DMS79 treated with DMSO at 0.1 percent for 48 hours (cell line): ENCODE measurements around the gene PRKCA.
"Not testable (repeated sequence)": the region's sequence is repeated elsewhere in the genome, so short reads cannot be mapped to it uniquely, and the experiment has no call there.

Experiments
- DNase-seq: peaks from one replicate; lab custom pipeline; 2025; lab: John Stamatoyannopoulos, UW

The PRKCA gene

DNA sequence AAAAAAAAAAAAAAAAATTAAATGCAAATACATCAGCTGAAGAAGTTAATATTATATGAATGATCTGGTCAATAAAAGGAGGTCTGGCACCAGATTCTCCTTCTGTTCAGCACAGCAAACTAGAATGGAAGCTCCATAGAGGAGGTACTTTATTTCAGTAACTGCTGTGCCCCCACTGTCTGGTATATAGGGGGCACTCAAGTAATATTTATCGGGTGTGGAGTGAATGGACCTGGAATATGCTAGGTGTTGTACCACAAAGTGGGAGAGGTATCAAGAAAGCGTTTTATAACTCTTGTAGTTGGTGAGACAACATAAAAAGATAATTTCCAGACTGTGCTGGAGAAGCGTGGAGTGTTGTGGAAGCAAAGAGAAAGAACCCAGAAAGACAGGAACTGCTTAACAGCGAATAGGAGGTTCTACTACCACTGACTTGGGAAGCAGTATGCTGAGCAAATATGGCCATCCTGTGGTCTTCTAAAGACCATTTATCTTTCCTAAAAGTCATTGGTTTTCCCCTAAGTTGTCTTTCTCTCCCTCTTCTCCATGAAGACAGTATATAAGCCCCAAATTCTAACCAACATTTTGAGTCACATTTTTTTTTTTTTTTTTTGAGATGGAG lies 12.2 kb upstream of the PRKCA start:
- no peak for DNase-seq

DNA sequence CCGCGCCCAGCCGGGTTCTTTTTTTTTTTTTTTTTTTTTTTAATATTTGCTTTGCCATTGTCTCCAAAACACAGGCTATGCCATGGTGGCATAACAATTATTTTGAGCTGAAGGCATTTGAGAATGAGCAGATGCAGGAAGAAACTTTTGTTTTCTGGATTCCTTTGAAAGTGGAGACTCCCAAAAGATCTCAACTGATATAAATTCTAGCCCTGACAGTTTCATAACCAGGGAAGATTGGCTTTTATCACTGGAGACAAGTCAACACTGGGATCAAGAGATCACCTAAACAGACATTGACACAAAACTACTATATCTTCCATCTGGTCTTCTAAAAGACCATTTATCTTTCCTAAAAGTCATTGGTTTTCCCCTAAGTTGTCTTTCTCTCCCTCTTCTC lies 10.1 kb upstream of the PRKCA start:
- DNase-seq: no peak

DNA sequence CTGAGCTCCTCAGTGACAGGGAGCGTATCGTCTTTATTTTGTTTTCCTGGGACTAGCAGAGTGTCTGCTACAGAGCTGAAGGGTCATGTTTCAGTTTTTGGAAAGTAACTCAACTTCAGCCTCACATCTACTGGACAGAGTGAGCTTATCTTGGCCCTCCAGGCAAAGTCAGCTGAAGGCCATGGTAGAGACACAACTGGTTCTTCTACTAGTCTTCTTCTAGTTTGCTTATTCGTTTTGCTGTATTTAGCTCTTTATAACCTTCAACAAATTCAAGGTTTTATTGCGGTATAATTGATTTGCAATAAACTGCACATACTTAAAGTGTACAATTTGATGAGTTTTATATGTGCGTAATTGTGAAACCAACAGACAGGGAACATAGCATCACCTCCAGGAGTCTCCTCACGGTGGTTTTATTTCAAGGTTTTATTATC lies 6.1 kb upstream of the PRKCA start:
- no peak for DNase-seq

DNA sequence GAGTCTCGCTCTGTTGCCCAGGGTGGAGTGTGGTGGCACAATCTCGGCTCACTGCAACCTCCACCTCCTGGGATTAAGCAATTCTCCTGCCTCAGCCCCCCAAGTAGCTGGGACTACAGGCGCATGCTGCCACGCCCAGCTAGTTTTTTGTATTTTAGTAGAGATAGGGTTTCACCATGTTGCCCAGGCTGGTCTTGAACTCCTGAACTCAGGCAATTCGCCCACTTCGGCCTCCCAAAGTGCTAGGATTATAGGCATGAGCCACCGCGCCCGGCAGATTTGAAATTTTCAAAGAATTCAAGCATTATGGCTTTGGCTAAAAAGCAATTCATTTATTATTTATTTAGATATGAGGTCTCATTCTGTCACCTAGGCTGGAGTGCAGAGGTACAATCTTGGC lies 5.0 kb upstream of the PRKCA start:
- not testable (repeated sequence) for DNase-seq

DNA sequence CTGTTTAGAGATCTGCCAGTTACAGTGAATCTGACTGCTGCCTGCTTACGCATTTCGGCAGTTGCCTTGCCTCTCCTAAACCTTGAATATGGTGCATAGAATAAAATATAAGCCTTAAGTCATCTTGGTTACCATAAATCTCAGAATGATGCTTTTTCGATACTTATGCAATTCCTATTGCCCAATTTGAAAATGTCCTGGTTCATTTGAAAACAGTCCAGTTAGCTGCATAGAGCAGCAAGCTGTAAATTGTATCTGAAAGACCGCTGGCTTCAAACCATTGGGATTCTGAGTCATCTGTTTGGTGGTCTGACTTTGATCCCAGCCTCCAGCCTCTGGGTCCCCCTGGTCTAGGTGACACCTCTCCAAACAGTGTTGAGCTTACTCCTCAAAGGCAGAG lies 2.7 kb upstream of the PRKCA start:
- no peak for DNase-seq

DNA sequence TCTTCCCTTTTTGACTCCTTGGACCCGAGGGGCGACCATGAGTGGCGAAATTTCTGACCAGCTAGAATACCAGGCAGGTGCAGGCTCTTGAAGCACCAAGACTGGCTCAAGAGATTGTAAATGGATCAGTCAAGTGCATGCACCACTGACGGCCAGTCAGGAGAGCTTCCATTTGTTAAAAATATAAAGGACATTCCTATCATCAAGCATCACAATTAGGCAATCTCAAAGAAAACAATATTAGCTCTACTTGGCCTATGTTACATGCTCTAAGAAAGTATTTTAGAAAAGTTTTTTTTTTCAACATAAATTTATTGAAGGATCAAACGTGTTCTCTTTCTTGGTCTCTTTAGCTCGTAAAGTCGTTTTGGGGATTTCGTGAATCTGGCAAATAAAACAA lies 1.5 kb upstream of the PRKCA start:
- no peak for DNase-seq

DNA sequence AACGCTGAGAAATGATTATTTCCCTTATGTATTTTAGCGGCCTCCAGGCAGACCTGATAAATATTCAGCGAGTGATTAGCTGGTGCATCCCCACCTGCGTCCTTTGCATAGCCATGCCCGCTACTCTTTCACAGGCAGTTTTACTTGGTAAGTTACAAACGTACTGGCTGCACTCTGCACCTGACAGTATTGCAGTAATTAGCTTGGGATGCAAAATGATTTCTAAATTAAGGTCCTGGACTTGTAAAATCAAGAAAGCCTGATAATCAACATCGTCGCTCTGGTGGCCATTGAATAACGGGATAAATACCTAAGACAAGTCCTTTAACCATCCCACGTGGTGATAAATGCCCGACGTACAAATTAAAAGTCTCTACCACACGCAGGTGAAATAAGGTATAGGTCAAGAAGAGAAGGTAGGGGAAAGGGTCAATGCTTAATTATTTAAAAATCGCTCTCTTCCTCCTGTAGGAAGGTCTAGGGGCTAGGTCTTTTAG lies 998 bp upstream of the PRKCA start:
- no peak for DNase-seq

DNA sequence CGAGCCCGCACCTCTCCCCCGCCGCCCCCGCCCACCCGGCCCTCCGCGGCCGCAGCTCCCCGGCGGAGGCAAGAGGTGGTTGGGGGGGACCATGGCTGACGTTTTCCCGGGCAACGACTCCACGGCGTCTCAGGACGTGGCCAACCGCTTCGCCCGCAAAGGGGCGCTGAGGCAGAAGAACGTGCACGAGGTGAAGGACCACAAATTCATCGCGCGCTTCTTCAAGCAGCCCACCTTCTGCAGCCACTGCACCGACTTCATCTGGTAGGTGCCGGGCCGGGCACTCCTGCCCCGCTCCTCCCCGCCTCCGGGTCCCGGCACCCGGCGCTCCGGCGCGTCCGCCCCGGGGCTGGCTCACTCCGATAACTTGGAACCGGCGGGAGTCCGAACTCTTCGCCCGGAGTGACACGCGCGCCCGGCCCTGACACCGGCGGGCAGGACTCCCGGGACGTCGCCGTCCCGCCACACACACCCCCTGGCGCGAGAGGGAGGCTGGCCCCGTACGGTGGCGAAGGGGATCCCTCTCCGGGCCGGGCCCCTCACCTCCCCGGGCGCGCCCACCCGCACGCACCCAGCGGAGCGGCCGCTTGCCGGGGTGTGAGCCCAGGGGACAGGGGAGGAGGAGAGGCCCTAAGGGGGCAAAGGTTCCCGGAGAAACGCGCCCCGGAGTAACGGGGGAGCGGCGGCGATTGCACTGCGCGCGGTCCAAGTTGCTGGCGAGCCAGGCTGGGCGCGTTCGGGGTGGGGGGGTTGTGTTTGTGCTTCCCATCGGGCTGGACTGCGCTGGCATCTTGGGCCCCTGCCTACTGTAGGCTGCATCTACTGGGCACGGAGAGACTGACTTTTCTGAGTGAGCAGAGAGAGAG lies 581 bp downstream of the PRKCA start:
- DNase-seq: no peak

DNA sequence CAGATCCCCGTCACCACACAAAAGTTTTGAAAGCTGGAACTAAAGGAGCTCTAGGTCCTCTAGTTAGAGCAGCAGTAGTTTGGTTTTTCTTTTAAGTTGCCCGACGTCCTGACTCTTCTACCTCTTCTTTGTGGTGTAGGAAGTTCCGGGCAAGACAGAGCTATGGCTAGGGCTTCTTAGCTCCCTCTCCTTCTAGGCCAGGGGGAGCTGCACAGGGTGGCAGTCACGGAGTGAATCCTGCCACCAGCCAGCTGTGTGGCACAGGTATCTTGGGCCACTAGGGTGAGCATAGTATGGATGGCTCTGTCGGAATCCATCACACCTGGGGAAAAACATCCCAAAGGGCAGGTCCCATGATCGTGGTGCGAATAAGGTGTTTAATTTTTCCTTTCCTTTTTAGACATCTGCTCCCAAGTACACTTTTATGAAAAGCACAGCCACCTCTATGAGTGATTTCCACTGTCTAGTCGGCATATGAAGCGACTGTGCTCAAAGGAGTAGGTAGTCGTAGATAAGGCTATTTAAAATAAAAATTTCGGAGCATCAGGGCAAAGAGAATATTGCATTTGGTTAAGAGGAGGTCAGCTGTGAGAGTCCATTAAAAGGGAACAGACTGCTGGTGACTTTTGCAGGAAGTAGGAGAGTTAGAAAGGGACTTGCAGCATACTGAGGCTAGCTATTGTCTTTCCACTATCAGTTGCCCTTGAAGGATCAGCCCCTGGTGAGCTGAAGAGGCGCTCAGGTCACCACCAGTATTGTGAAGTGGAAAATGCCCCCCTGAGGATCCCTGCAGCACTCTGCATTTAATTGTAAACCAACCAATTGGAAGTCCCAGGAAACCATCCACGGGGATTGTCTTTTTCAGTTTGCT lies 2.1 kb downstream of the PRKCA start:
- peak; percentile 34 for DNase-seq

DNA sequence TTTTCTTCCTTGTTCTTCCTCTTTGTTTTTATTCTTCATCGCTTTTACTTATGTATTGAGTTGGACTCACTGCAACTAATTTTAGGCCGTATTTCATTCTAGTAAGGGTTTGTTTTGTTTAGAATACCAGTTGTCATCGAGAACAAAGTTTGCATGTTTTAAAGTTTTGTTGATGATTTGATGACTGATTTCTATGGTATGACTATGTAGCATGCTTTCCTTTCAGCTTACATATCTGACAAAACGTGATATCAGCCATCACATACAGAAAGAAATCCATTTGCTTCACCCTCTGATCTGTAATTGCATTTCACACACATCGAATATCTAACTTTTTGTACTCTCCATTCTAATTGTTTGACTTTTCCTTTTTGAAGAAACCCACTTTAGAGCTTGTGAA lies 4.0 kb downstream of the PRKCA start:
- DNase-seq: no peak

DNA sequence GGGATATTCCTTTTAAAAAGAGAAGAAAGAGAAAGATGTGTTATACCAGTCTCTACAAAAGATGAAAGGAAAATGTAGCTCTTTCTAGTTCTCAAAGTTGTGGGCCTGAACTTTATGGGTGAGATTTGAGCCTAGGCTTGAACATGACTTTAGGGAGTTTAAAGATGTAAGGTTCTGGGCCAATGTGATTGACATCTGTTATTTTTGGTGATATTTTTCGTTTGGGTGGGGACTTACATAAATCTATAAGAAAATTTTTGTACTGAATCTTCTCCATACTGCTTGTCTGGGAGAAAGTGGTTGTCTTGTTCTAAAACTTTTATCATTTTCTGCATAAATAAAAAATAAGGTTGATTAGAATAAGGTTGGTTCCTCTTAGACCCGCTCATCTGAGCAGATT lies 4.8 kb downstream of the PRKCA start:
- DNase-seq: no peak

DNA sequence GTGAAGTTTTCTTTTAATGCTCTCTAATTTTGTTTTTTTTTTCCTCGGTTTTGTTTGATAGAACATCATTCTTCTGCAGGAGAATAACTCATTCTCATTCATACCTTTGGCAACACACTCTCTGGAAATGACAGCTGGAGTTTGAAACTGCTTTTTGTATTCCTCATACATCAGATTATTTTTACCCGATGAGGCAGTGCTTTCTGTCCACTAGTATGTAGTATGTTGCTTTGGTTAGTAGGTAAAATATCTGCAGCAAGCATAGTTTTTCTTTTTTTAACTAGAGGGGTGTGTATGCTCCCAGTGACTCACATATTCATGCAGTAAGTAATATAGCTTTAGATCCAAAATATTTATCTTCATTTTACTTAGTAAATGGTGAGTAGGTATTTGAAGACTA lies 6.4 kb downstream of the PRKCA start:
- DNase-seq: no peak

DNA sequence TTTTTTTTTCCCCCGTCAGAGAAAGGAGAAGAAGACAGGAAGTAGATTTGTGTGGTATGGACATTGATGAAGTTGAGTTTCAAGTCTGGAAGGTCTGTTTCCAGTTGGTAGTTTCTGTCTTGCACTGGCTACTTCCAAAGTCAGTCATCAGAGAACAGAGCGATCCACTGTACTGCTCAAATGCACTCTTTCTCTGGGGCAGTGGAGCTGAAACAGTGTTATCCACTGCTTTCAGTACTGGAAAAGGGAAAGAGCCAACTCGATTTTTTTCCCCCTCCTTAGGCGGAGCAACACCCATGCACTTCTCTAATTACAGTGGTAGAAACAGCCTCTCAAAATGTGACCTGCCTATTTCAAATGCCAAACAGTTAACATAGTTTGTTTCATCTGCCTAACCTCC lies 7.4 kb downstream of the PRKCA start:
- no peak for DNase-seq

DNA sequence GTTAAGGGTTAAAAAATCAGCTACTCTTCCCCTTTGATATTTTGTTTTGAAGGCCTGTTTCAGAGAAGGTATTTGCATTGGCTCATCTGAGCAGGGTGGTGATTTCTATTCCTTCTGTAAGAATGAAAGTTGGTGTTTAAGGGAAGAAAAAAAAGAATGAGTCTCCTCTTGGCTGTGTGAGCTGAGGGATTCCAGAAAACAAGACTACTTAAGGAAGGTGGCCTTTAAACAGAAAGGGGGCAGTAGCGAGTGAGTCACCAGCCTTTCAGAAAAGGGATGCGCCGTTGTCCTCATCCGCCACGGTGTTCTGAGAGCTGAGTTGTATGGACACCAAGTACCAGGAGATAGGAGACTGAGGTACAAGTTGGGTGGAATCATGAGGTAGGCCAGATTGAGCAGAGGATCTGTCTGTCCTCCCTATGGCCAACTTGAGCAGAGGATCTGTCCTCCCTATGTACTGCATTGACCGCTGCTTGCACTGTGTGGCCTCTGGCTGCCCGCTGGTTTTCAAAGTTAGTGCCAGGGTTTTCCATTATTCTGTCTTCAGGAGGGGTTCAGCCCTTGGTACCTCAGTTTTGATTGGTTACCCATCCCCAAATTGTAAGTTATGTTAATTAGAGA lies 8.2 kb downstream of the PRKCA start:
- DNase-seq: no peak

DNA sequence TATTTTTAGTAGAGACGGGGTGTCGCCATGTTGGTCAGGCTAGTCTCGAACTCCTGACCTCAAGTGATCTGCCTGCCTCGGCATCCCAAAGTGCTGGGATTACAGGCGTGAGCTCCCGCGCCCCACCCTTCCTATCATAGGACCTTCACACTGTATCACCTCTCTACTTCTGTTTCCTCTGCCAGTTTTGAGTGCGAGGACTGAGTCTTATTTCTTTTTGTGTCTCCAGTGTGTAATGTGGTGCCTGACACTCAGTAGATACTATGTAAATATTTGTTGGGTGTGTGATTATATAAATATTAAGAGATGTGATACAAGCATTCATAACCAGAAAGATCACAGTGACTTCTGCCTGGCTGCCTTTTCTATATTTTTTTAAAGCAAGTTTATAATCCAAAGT lies 10.5 kb downstream of the PRKCA start:
- DNase-seq: no peak

DNA sequence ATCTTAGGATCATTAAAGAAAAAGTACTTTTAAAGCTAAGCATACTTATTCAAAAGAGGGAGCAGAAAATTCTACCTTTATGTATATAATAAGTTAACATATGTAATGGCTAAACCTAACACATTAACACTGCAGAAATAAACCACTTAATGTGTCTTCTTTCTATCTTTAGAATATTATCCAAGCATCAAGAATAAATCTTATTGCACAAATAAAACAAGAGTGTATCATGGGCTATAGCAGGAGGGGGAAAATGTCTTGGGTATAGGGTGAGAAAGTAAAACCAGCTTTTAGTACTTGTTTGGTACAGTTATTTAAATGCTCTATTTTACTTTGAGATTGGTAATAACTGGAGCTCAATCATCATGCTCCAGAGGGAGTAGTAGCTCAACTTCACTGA lies 10.9 kb downstream of the PRKCA start:
- no peak for DNase-seq

DNA sequence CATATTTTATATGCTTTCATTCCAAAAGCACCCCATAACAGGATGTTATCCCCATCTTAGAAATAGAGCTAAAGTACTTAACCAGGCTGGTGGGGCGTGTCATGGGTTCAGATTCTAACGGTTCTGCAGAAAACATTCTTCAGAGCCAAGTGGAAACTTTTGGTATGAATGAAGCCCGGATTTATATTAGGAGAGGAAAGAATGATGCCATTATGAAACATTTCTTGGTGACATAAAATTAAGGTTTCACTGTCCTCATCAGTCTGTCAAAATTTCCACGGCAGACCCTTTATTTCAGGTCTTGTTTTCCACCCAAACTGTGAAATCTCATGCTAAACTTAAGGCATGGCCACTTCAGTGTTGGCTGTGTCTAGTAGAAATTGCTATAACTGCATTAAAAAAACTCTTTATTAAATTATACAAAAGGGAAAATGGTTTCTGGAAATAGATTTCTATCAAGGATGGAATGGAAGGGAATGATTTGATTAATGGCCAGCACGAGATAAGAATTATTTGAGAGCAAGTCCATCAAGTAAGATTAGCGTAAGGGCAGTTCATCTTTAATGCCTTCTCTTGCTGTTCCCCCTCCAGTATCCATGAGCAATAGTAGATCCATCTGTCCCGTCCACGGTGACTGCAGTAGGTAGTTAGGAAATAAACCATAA lies 11.7 kb downstream of the PRKCA start:
- DNase-seq: no peak

DNA sequence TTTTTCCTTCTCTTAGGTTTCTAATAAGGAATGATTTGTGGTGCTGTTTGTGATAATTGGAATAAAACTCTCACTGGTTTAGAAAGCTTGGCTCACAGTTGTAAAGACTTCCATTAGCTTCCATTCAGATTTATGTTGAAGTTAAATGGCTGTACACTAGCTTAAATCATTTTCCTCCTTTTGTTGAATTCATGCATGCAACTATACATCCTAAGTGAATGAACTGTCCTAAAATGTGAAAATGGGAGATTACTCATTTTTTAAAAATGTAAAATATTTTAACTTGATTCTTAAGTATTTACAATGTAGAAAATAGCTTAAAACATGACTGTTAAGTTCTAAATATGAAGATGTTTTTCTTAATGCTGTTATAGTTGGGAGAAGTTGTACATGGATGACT lies 15.2 kb downstream of the PRKCA start:
- DNase-seq: no peak

DNA sequence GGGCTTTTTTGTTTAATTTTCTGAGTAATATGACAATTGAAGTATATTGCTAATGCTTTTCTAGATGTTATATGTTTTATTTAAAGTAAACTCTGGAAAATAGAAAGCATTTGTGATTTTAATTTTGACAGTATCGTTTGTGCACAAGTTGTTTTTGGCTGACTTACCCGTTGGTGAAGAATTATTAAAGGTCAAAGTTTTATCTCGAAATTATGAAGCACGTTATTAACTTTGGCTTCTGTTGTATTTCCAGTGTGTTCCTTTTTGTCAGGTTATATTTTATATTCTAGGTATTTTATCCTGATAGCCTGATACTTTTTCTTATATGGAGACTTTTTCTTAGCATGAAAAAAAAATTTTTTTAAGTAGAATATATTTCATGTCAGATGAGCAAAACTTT lies 16.8 kb downstream of the PRKCA start:
- DNase-seq: no peak

DNA sequence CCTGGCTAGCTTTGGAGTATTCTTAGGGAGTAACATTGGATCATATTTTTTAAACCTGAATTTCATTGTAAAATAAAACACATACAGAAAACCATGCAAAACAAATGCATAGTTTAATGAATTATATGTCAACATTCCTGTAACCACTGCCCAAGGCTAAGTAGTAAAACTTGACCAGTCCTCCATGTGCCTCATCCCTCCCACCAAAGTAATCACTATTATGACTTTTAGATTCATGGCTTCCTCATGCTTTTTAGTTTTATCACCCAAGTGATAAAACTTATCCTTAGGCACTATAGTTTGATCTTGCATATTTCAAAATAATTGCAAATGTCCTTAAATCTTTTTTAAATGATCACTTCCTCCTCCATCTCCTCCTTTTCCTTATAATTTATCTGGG lies 20.4 kb downstream of the PRKCA start:
- no peak for DNase-seq

DNA sequence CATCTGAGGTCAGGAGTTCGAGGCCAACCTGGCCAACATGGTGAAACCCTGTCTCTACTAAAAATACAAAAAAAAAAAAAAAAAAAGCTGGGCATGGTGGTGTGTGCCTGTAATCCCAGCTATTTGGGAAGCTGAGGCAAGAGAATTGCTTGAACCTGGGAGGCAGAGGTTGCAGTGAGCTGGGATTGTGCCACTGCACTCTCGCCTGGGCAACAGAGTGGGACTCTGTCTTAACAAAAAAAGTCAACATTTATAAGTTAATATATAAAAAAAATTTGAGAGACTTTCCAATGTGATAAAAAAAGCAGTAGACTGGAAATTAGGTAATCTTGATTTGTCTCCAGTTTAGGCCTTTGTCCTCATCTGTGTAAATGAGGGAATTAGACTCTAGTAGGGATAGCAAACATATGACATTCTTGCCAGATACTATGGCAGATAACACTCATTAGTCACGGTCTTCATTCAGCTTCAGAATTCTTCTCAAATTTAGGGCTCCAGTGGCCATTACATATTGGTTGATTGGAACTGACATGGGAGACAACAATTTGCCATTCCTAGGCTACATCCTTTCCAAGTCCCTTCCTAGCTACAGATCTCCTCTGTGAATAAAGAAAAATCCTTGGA lies 22.1 kb downstream of the PRKCA start:
- DNase-seq: not testable (repeated sequence)
